Right lobe of liver (tissue), 4 donors: ENCODE results near the gene STK24.

Experiments used
- POLR2A ChIP-seq: fragments of 450-650 bp; IDR thresholded peaks from one replicate; pipeline ENCODE4 v1.6.1; 2017; ENCODE audit warnings: antibody characterized with exemption, mild to moderate bottlenecking
- TF ChIP-seq, protein P1 (sequence below), 4 donors: fragments of 200-600 bp in 3 of 4; fragments of 450-650 bp in 1 of 4; IDR thresholded peaks; one replicate each; pipeline versions ENCODE4 v1.5.1 to v1.8.0; 2016 to 2022; ENCODE audit warnings: antibody characterized with exemption in 4 of 4, mild to moderate bottlenecking in 2 of 4
- donor health status: DM: no; HTN: no; CAD: no.
- donor health status: DM: no; HTN: no; CAD: no.
- donor health status: DM: no; HTN: yes; CAD: no.

GRCh38 chr13:98422046-98422445 is 154.9 kb downstream of the STK24 start:
- TF ChIP-seq, protein P1, sequence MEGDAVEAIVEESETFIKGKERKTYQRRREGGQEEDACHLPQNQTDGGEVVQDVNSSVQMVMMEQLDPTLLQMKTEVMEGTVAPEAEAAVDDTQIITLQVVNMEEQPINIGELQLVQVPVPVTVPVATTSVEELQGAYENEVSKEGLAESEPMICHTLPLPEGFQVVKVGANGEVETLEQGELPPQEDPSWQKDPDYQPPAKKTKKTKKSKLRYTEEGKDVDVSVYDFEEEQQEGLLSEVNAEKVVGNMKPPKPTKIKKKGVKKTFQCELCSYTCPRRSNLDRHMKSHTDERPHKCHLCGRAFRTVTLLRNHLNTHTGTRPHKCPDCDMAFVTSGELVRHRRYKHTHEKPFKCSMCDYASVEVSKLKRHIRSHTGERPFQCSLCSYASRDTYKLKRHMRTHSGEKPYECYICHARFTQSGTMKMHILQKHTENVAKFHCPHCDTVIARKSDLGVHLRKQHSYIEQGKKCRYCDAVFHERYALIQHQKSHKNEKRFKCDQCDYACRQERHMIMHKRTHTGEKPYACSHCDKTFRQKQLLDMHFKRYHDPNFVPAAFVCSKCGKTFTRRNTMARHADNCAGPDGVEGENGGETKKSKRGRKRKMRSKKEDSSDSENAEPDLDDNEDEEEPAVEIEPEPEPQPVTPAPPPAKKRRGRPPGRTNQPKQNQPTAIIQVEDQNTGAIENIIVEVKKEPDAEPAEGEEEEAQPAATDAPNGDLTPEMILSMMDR (IDR thresholded peaks at IDR 0.05), result no peak
- TF ChIP-seq POLR2A, result no peak
